Effector memory CD8-positive, alpha-beta T cell (primary cell): ENCODE results near the gene FRMPD1.
A peak's percentile ranks its signal among the peaks of the same experiment; 100 is the strongest.

Source experiments
- ATAC-seq: fragments of 150-1000 bp; cut with Tn5 transposase; replicated peaks from 2 replicates; pipeline ENCODE4 v1.10.0; 2021; ENCODE audit warnings: mild to moderate bottlenecking, moderate library complexity
- DNase-seq, 3 experiments: peaks; one replicate each; pipeline ENCODE4 v3.0.0; 2021
- H3K27ac Mint-ChIP-seq, 2 donors: one replicate each; pipeline ENCODE4 v1.8.0; 2022; ENCODE audit warnings: mild to moderate bottlenecking in 2 of 2, mixed read lengths in 2 of 2, moderate library complexity in 2 of 2
- H3K27me3 Mint-ChIP-seq, 2 donors: one replicate each; pipeline ENCODE4 v1.8.0; 2022; ENCODE audit warnings: mixed read lengths in 2 of 2
- H3K36me3 Mint-ChIP-seq: one replicate; pipeline ENCODE4 v1.8.0; 2022; ENCODE audit warnings: mild to moderate bottlenecking, moderate library complexity, mixed read lengths; ENCODE audit not compliant: insufficient read depth
- H3K4me1 Mint-ChIP-seq, 2 donors: one replicate each; pipeline ENCODE4 v1.8.0; 2022; ENCODE audit warnings: low read depth in 2 of 2, mixed read lengths in 2 of 2
- H3K4me3 Mint-ChIP-seq, 2 donors: one replicate each; pipeline ENCODE4 v1.8.0; 2022; ENCODE audit warnings: mild to moderate bottlenecking in 2 of 2, mixed read lengths in 2 of 2, moderate library complexity in 2 of 2
- H3K9me3 Mint-ChIP-seq, 2 donors: one replicate each; pipeline ENCODE4 v1.8.0; 2022; ENCODE audit warnings: mixed read lengths in 2 of 2

The FRMPD1 gene

DNA sequence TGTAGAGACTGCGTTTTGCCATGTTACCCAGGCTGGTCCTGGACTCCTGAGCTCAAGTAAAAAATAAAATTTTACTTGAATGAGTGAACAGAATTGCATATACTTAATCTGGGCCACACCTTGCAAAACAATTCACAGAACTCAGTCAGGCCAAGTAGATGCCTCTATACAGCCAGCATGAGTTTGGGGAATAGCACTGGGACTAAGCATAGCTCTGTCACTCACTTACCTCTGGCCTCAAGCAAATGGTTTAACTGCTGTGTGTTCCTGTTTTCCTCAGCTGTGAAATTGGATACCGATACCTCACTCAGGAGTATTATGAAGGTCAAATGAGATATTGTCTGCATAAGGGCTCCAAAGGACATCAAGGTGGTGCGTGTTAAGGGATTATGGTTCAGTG is 10.9 kb upstream of the FRMPD1 start:
- ATAC-seq (no peak), DNase-seq (no peak)
- Mint-ChIP-seq H3K27ac (no peak overlapping the region), H3K36me3 (no peaks in the 10 kb centered on the region), H3K4me1 (no peaks in the 10 kb centered on the region), H3K9me3 (no peaks in the 10 kb centered on the region), H3K4me3 (no peak overlapping the region), H3K27me3 (peaks cover 38 to 43% of the 10 kb centered on the region in 2 donors)

- H3K36me3 Mint-ChIP-seq, result no peaks in the 10 kb centered on the region
- H3K9me3 Mint-ChIP-seq, result no peaks in the 10 kb centered on the region
- H3K27me3 Mint-ChIP-seq, result peaks cover 40 to 46% of the 10 kb centered on the region in 2 donors
- H3K4me1 Mint-ChIP-seq, result no peaks in the 10 kb centered on the region
- H3K4me3 Mint-ChIP-seq, result no peak overlapping the region
- H3K27ac Mint-ChIP-seq, result no peak overlapping the region
- no peak for DNase-seq
- no peak for ATAC-seq
These were observed 10.5 kb upstream of the FRMPD1 start for GRCh38 chr9:37640246-37640645.

- Mint-ChIP-seq H3K4me3 (no peak overlapping the region), H3K27me3 (peaks cover 32 to 35% of the 10 kb centered on the region in 2 donors), H3K9me3 (no peaks in the 10 kb centered on the region), H3K4me1 (no peaks in the 10 kb centered on the region), H3K36me3 (no peaks in the 10 kb centered on the region), H3K27ac (no peak overlapping the region)
- no peak for ATAC-seq
- DNase-seq, result no peak
These were observed 9.4 kb upstream of the FRMPD1 start for GRCh38 chr9:37641331-37641730.

DNA sequence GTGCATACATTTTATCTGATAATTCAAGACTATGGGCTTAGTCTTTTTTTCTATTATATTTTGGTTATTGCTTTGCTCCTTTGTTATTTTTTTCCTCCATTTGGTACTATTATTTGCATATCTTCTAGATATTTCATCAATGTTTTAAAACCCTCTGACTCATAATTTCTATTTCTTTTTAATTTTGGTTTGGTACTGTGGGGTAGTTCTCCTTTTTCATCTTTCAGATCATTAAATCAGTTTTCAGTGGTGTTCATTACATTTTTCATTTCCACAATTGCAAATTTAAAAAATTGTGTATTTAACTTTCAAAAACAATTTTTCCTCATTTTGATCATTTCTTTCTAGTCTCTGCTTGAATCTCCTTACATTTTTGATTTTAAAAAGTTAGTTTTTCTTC is 7.5 kb upstream of the FRMPD1 start:
- no peak overlapping the region for H3K27ac Mint-ChIP-seq
- H3K36me3 Mint-ChIP-seq, result no peaks in the 10 kb centered on the region
- peaks cover 31 to 40% of the 10 kb centered on the region in 2 donors for H3K27me3 Mint-ChIP-seq
- no peak for ATAC-seq
- no peak overlapping the region for H3K4me3 Mint-ChIP-seq
- no peaks in the 10 kb centered on the region for H3K4me1 Mint-ChIP-seq
- DNase-seq, result no peak
- no peaks in the 10 kb centered on the region for H3K9me3 Mint-ChIP-seq

GRCh38 chr9:37645903-37646506 is 4.7 kb upstream of the FRMPD1 start:
- DNase-seq (no peak), ATAC-seq (no peak)
- H3K27ac Mint-ChIP-seq, result no peak overlapping the region
- H3K4me1 Mint-ChIP-seq, result peaks cover 4 to 5% of the 10 kb centered on the region in 2 donors
- no peak overlapping the region for H3K4me3 Mint-ChIP-seq
- H3K36me3 Mint-ChIP-seq, result no peaks in the 10 kb centered on the region
- H3K27me3 Mint-ChIP-seq, result peaks cover 53 to 56% of the 10 kb centered on the region in 2 donors
- H3K9me3 Mint-ChIP-seq, result no peaks in the 10 kb centered on the region

DNA sequence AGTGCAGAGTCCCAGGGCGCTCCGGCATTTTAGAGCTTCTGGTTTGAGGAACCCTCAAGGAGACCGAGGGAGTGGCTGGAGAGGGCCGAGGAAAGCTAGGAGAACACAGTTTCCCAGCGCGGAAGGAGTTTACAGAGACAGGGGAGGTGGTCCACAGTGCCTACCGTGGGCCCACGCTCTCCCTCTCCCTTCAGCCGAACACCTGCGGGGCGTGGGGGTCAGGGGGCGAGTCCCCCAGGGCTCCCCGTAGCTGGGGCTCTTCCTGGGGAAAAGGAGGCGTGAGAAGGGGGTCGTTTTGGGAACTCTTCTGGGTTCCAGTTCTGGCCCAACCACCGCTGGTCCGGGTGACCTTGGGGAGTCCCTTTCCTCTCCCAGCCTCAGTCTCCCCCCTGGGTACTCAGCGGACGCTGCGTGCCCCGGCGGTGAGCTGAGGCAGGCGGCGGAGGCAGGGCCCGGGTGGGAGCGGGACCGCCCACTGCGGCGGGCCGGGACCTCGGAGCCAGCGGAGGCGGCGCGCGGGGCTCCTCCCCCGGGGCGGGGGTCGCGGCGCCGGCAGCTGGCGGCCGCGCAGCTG is 368 bp upstream of the FRMPD1 start:
- peak overlapping the region; percentile 71 to 81 for H3K4me3 Mint-ChIP-seq
- H3K36me3 Mint-ChIP-seq, result no peaks in the 10 kb centered on the region
- no peaks in the 10 kb centered on the region for H3K9me3 Mint-ChIP-seq
- H3K27ac Mint-ChIP-seq, result no peak overlapping the region
- no peak for DNase-seq
- ATAC-seq, result no peak
- peaks cover 68 to 71% of the 10 kb centered on the region in 2 donors for H3K27me3 Mint-ChIP-seq
- H3K4me1 Mint-ChIP-seq, result peaks cover 4 to 8% of the 10 kb centered on the region in 2 donors

GRCh38 chr9:37652261-37652660 is 1.5 kb downstream of the FRMPD1 start:
- DNase-seq (no peak), ATAC-seq (no peak)
- Mint-ChIP-seq H3K4me3 (no peak overlapping the region), H3K27ac (no peak overlapping the region), H3K27me3 (peaks cover 78 to 86% of the 10 kb centered on the region in 2 donors), H3K9me3 (no peaks in the 10 kb centered on the region), H3K4me1 (peaks cover 4 to 8% of the 10 kb centered on the region in 2 donors), H3K36me3 (no peaks in the 10 kb centered on the region)

GRCh38 chr9:37653385-37653784 is 2.6 kb downstream of the FRMPD1 start:
- Mint-ChIP-seq H3K36me3 (no peaks in the 10 kb centered on the region), H3K4me3 (no peak overlapping the region), H3K4me1 (peaks cover 4 to 8% of the 10 kb centered on the region in 2 donors), H3K27ac (no peak overlapping the region), H3K27me3 (peaks cover 81 to 91% of the 10 kb centered on the region in 2 donors), H3K9me3 (no peaks in the 10 kb centered on the region)
- no peak for DNase-seq
- no peak for ATAC-seq

GRCh38 chr9:37656936-37657335 is 6.2 kb downstream of the FRMPD1 start:
- no peaks in the 10 kb centered on the region for H3K9me3 Mint-ChIP-seq
- ATAC-seq (no peak), DNase-seq (no peak)
- H3K27me3 Mint-ChIP-seq, result peaks cover 79 to 99% of the 10 kb centered on the region in 2 donors
- no peak overlapping the region for H3K27ac Mint-ChIP-seq
- H3K36me3 Mint-ChIP-seq, result no peaks in the 10 kb centered on the region
- H3K4me1 Mint-ChIP-seq, result no peaks in the 10 kb centered on the region
- H3K4me3 Mint-ChIP-seq, result no peak overlapping the region

GRCh38 chr9:37660691-37661090 is 9.9 kb downstream of the FRMPD1 start:
- H3K4me1 Mint-ChIP-seq, result no peaks in the 10 kb centered on the region
- H3K27ac Mint-ChIP-seq, result no peak overlapping the region
- H3K4me3 Mint-ChIP-seq, result no peak overlapping the region
- H3K9me3 Mint-ChIP-seq, result no peaks in the 10 kb centered on the region
- ATAC-seq (no peak), DNase-seq (no peak)
- H3K36me3 Mint-ChIP-seq, result no peaks in the 10 kb centered on the region
- peaks cover 54 to 99% of the 10 kb centered on the region in 2 donors for H3K27me3 Mint-ChIP-seq

- H3K4me1 Mint-ChIP-seq, result no peaks in the 10 kb centered on the region
- ATAC-seq (no peak), DNase-seq (no peak)
- H3K36me3 Mint-ChIP-seq, result no peaks in the 10 kb centered on the region
- no peak overlapping the region for H3K27ac Mint-ChIP-seq
- peaks cover 38 to 90% of the 10 kb centered on the region in 2 donors for H3K27me3 Mint-ChIP-seq
- no peak overlapping the region for H3K4me3 Mint-ChIP-seq
- no peaks in the 10 kb centered on the region for H3K9me3 Mint-ChIP-seq
These were observed 13.2 kb downstream of the FRMPD1 start for GRCh38 chr9:37663926-37664325.

- no peak overlapping the region for H3K27ac Mint-ChIP-seq
- H3K4me1 Mint-ChIP-seq, result no peaks in the 10 kb centered on the region
- no peaks in the 10 kb centered on the region for H3K9me3 Mint-ChIP-seq
- no peak overlapping the region for H3K4me3 Mint-ChIP-seq
- ATAC-seq (no peak), DNase-seq (no peak)
- H3K36me3 Mint-ChIP-seq, result no peaks in the 10 kb centered on the region
- peaks cover 47 to 63% of the 10 kb centered on the region in 2 donors for H3K27me3 Mint-ChIP-seq
These were observed 17.0 kb downstream of the FRMPD1 start for GRCh38 chr9:37667706-37668105.

DNA sequence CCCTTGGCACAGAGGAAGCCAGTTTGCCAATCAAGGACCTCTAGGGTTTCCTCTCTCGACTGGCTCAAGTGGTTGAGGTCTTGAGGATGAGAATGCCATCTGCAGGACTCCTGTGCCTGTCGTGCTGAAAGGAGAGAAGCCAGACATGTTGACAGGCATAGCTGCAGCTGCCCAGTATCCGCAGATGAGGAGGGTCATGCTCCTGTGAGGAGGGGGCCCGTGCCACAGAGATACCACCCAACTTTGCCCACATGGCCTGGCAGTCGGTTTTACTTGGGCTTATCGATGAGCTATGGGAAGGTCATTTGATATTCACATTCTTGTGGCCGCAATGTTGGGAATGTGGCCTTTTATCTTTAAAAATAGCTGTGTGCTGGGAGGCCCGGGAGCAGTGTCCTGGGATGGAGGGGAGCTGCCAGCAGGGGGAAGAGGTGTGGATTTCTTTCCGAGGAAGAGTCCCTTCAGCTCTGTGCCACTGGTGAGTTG is 17.4 kb downstream of the FRMPD1 start:
- H3K27ac Mint-ChIP-seq, result no peak overlapping the region
- no peaks in the 10 kb centered on the region for H3K4me1 Mint-ChIP-seq
- H3K9me3 Mint-ChIP-seq, result no peaks in the 10 kb centered on the region
- H3K27me3 Mint-ChIP-seq, result peaks cover 47 to 58% of the 10 kb centered on the region in 2 donors
- ATAC-seq (no peak), DNase-seq (no peak)
- no peak overlapping the region for H3K4me3 Mint-ChIP-seq
- no peaks in the 10 kb centered on the region for H3K36me3 Mint-ChIP-seq

DNA sequence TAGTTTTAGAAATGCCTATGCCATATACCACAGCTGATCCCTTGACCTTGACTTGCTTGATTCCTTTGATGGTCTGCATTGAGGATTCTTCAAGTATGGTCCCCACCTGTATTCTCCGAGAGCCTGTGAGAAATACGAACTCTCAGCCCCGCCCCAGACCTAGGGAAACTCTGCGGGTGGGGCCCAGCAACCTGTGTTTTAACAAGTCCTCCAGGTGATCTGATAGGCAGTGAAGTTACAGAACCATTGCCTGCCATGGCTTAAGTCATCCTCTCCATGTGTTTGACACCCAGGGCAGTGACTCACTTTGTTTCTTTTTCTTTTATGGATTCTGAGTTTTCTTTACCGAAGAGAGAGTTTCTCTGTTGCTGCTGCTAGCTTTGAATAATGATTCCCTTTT is 18.5 kb downstream of the FRMPD1 start:
- no peak for DNase-seq
- ATAC-seq, result no peak
- H3K27ac Mint-ChIP-seq, result no peak overlapping the region
- no peaks in the 10 kb centered on the region for H3K9me3 Mint-ChIP-seq
- H3K36me3 Mint-ChIP-seq, result no peaks in the 10 kb centered on the region
- H3K4me3 Mint-ChIP-seq, result no peak overlapping the region
- no peaks in the 10 kb centered on the region for H3K4me1 Mint-ChIP-seq
- peaks cover 49 to 51% of the 10 kb centered on the region in 2 donors for H3K27me3 Mint-ChIP-seq
